Measurements from ENCODE around the gene LURAP1L.

LURAP1L gene

GRCh38 chr9:12777121-12778022, 2.6 kb downstream of the LURAP1L start:
- DNase-seq, result no peak

GRCh38 chr9:12778389-12778788, 3.6 kb downstream of the LURAP1L start:
- DNase-seq, result no peak

GRCh38 chr9:12781226-12781733, 6.5 kb downstream of the LURAP1L start:
- no peak for DNase-seq

- no peak for DNase-seq
Measured at GRCh38 chr9:12783767-12784460, 9.1 kb downstream of the LURAP1L start.

GRCh38 chr9:12784461-12785259, 9.8 kb downstream of the LURAP1L start:
- DNase-seq, result peak; percentile 95

GRCh38 chr9:12785260-12785770, 10.5 kb downstream of the LURAP1L start:
- DNase-seq, result peak; percentile 44

- no peak for DNase-seq
Measured at GRCh38 chr9:12785941-12786340, 11.1 kb downstream of the LURAP1L start.

GRCh38 chr9:12790001-12790400, 15.2 kb downstream of the LURAP1L start:
- DNase-seq, result no peak

- no peak for DNase-seq
Measured at GRCh38 chr9:12790883-12791282, 16.1 kb downstream of the LURAP1L start.

GRCh38 chr9:12794101-12794799, 19.4 kb downstream of the LURAP1L start:
- no peak for DNase-seq

- no peak for DNase-seq
Measured at GRCh38 chr9:12796601-12797000, 21.8 kb downstream of the LURAP1L start.

GRCh38 chr9:12797037-12797436, 22.2 kb downstream of the LURAP1L start:
- no peak for DNase-seq

GRCh38 chr9:12798066-12798770, 23.4 kb downstream of the LURAP1L start:
- DNase-seq, result no peak

GRCh38 chr9:12801187-12801586, 26.4 kb downstream of the LURAP1L start:
- DNase-seq, result no peak

GRCh38 chr9:12801663-12802062, 26.8 kb downstream of the LURAP1L start:
- no peak for DNase-seq

- no peak for DNase-seq
Measured at GRCh38 chr9:12802093-12802492, 27.3 kb downstream of the LURAP1L start.

GRCh38 chr9:12808569-12808968, 33.7 kb downstream of the LURAP1L start:
- no peak for DNase-seq

GRCh38 chr9:12809720-12810119, 34.9 kb downstream of the LURAP1L start:
- no peak for DNase-seq

- no peak for DNase-seq
Measured at GRCh38 chr9:12811935-12812334, 37.1 kb downstream of the LURAP1L start.

GRCh38 chr9:12812710-12813109, 37.9 kb downstream of the LURAP1L start:
- DNase-seq, result no peak

GRCh38 chr9:12813533-12813932, 38.7 kb downstream of the LURAP1L start:
- no peak for DNase-seq
